ENCODE measurements around the gene CARD16.
A peak's percentile ranks its signal among the peaks of the same experiment; 100 is the strongest.
"Not testable (repeated sequence)": the region's sequence is repeated elsewhere in the genome, so short reads cannot be mapped to it uniquely, and the experiment has no call there.

CARD16 gene

GRCh38 chr11:105046898-105047579 lies 1.9 kb upstream of the CARD16 start:
- no peak for DNase-seq

- DNase-seq: no peak
Observed at GRCh38 chr11:105045676-105046296, 651 bp upstream of the CARD16 start.

- DNase-seq: no peak
Observed at GRCh38 chr11:105042178-105042577, 3.0 kb downstream of the CARD16 start.

GRCh38 chr11:105040703-105041102 lies 4.4 kb downstream of the CARD16 start:
- DNase-seq: no peak

- peak; percentile 33 for DNase-seq
Observed at GRCh38 chr11:105034813-105035620, 10.1 kb downstream of the CARD16 start, which contains the start of gene CASP1. CASP1 (minus strand) TSS chr11:105035144; CDS start chr11:105035113, 31 bp downstream.

- not testable (repeated sequence) for DNase-seq
Observed at GRCh38 chr11:105034388-105034787, 10.7 kb downstream of the CARD16 start.

GRCh38 chr11:105033781-105034180 lies 11.4 kb downstream of the CARD16 start:
- no peak for DNase-seq

GRCh38 chr11:105033343-105033742 lies 11.8 kb downstream of the CARD16 start:
- DNase-seq: peak; percentile 24

- DNase-seq: no peak
Observed at GRCh38 chr11:105032495-105032894, 12.6 kb downstream of the CARD16 start.

GRCh38 chr11:105027678-105028077 lies 17.5 kb downstream of the CARD16 start:
- no peak for DNase-seq

GRCh38 chr11:105024394-105024793 lies 20.7 kb downstream of the CARD16 start:
- no peak for DNase-seq

GRCh38 chr11:105023003-105023402 lies 22.1 kb downstream of the CARD16 start, which contains the start of gene CASP5:
CASP5 (minus strand) TSS chr11:105023168; CDS start chr11:105023136, 32 bp downstream.
- no peak for DNase-seq

- DNase-seq: no peak
Observed at GRCh38 chr11:105022527-105022926, 22.6 kb downstream of the CARD16 start.

- DNase-seq: no peak
Observed at GRCh38 chr11:105007463-105007862, 37.7 kb downstream of the CARD16 start.

GRCh38 chr11:105005451-105005845 lies 39.7 kb downstream of the CARD16 start:
- DNase-seq: no peak

GRCh38 chr11:105004021-105004420 lies 41.1 kb downstream of the CARD16 start:
- no peak for DNase-seq

GRCh38 chr11:105003151-105003550 lies 42.0 kb downstream of the CARD16 start:
- DNase-seq: no peak

- peak; percentile 70 for DNase-seq
Observed at GRCh38 chr11:105000797-105001196, 44.3 kb downstream of the CARD16 start.

- no peak for DNase-seq
Observed at GRCh38 chr11:105000167-105000566, 45.0 kb downstream of the CARD16 start.

GRCh38 chr11:104999721-105000120 lies 45.4 kb downstream of the CARD16 start:
- DNase-seq: no peak

GRCh38 chr11:104997288-104997687 lies 47.8 kb downstream of the CARD16 start:
- DNase-seq: no peak

GRCh38 chr11:104995001-104995408 lies 50.1 kb downstream of the CARD16 start:
- no peak for DNase-seq

GRCh38 chr11:104992781-104993180 lies 52.4 kb downstream of the CARD16 start:
- DNase-seq: no peak

GRCh38 chr11:104991994-104992393 lies 53.1 kb downstream of the CARD16 start:
- DNase-seq: no peak

All from stimulated activated CD8-positive, alpha-beta memory T cell treated with anti-CD3 and anti-CD28 coated beads, Interleukin-4, amount 100 ng/mL, for 48 hours (primary cell).